NCI-H2196 treated with DMSO at 0.1 percent for 48 hours (cell line): Measurements from ENCODE around the gene RTN4R.

Source experiments
- DNase-seq: peaks from one replicate; lab custom pipeline; 2025; ENCODE audit not compliant: unreplicated experiment; lab: John Stamatoyannopoulos, UW

Gene RTN4R

GRCh38 chr22:20231514-20232236 is 36.4 kb downstream of the RTN4R start:
- no peak for DNase-seq

DNA sequence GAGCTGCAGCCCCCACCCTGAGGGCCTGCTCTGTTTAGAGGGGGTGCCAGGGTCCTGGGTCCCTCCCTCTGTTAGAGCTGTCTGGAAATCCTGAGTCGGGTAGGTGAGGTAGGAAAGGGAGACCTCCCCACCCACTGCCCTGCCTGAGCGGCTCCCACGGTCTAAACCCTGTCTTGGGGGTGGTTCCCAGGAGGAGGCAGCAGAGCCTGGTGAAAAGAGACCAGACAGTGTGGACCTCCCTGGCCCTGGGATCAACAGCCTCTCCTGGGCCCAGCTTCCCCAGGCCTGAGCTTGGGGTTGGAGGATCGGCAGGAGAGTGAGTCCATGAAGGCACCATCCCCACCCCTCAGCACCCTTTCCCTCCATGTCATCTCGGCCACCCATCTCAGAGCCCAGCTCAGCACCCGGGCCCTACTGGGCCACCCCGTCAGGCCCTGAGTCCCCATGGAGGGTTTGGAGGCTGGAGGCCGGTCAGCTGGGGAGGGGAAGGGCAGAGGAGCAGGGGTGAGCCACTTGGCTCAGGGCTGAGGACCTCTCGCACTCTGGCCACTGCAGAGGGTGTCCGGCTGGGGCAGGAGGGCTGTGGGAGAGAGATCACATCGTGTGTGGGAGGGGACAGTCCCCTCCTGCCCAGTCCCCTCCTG is 37.2 kb downstream of the RTN4R start:
- DNase-seq: no peak

- DNase-seq: no peak
Observed at GRCh38 chr22:20229916-20230775, 38.0 kb downstream of the RTN4R start.

DNA sequence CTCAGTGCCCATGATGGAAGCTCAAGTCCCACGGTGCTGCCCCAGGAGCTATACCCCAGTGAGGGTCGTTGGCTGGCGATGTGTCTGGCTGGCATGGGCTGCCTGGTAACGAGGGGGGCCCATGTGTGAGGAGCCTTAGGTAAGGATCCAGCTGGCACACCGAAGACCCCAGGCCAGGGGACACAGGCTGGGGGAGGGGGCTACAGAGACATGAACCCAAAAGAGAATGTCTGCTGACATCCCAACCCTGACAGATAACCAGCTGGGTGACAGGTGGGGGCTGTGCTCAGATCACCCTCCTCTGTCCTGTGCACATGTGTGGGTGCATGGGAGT is 39.2 kb downstream of the RTN4R start:
- DNase-seq: no peak

GRCh38 chr22:20228055-20228938 is 39.8 kb downstream of the RTN4R start:
- DNase-seq: no peak

DNA sequence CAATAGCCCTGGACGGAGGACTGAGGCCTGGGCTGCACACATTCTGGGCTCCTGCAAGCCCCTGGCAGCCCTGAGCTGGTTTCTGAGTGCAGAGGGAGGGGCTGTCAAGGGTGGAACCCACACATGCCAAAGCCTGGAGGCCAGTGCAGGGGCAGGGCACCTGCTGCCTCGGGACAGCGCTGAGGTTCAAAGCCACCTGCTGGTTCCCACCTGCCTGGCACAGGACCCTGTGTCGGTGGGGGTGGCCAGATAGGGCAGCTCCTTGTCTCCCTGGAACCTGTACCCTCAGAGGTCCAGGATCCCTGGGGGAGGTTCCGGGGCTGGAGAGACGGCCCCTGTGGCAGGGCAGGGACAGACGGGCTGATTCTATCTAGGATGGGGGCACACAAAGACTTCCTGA is 40.8 kb downstream of the RTN4R start:
- DNase-seq: no peak

GRCh38 chr22:20226760-20227350 is 41.3 kb downstream of the RTN4R start:
- DNase-seq: no peak

DNA sequence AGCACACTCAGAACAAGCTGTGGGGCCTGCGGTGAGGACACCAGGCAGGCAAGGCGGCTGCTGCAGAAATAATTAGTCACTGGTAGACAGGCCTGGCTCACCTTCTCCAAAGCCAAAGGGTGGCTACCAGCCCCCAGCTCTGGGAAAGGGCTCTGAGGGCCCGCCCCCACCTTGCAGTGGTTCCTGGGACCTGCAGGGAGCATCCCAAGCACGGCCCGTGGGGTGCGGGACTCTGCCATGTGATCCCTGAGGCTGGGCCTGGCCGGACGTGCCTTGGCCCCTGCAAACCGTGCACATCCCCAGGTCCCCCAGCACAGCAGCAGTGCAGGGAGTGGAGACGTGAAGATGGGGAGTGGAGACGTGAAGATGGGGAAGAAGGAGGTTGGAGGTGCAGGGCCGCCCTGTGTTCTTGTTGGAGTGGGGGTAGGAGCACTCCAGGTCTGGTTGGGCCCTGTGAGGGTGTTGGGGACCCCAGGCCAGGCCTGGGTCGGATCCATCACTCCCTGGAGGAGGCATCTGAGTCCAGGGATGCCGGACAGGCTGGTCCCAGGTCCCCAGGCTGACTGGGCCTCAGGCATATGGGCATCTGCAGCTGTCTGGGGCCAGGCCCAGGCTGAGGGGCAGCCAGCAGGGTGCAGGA is 41.9 kb downstream of the RTN4R start:
- DNase-seq: no peak

DNA sequence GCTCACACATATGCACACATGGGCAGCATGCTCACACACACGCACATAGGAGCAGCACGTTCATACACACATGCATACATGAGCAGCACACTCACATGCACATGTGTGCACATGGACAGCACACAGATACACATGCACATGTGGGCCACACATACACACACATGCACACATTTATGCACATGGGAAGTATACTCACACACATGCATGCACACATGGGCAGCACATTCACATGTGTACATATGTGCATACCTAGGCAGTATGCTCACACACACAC is 42.5 kb downstream of the RTN4R start:
- no peak for DNase-seq

DNA sequence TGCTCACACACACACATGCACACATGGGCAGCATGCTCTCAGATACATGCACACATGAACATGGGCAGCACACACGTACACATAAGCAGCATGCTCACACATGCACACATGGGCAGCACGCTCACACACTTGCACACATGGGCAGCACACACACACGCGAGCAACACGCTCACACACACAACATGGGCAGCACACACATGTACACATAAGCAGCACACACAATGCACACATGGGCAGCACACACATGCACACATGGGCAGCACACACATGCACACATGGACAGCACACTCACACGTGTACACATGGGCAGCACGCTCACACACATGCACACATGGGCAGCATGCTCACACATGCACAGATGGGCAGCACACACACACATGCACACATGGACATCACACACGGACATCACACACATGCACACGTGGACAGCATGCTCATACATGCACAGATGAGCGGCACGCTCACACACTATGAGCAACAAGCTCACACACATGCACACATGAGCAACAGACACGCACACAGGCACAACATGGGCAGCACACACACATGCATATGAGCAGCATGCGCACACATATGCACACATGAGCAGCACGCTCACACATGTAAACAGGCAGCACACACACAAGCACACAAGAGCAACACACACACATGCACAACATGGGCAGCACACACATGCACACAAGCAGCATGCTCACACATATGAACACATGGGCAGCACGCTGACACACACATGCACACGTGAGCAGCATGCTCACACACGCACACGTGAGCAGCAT is 43.0 kb downstream of the RTN4R start:
- DNase-seq: no peak

DNA sequence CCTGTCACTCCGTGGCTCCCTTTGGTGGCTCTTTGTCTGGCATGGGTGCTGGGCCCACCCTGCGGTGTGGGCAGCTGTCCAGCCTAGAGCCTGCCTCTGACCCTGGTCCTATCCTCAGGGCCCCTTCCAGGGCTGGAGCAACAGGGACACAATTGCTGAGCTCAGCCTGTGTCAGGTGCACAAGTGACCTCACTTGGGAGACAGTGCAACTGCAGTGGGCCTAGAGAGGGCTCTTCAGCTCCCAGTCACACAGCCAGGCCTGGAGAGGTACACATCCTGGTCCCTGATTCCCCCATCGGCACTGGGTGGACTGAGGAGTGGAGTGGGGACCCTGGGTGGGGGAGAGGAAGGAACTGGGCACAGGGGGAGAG is 43.9 kb downstream of the RTN4R start:
- DNase-seq: no peak

GRCh38 chr22:20223421-20224255 is 44.5 kb downstream of the RTN4R start:
- no peak for DNase-seq

GRCh38 chr22:20222764-20223420 is 45.2 kb downstream of the RTN4R start:
- DNase-seq: no peak

DNA sequence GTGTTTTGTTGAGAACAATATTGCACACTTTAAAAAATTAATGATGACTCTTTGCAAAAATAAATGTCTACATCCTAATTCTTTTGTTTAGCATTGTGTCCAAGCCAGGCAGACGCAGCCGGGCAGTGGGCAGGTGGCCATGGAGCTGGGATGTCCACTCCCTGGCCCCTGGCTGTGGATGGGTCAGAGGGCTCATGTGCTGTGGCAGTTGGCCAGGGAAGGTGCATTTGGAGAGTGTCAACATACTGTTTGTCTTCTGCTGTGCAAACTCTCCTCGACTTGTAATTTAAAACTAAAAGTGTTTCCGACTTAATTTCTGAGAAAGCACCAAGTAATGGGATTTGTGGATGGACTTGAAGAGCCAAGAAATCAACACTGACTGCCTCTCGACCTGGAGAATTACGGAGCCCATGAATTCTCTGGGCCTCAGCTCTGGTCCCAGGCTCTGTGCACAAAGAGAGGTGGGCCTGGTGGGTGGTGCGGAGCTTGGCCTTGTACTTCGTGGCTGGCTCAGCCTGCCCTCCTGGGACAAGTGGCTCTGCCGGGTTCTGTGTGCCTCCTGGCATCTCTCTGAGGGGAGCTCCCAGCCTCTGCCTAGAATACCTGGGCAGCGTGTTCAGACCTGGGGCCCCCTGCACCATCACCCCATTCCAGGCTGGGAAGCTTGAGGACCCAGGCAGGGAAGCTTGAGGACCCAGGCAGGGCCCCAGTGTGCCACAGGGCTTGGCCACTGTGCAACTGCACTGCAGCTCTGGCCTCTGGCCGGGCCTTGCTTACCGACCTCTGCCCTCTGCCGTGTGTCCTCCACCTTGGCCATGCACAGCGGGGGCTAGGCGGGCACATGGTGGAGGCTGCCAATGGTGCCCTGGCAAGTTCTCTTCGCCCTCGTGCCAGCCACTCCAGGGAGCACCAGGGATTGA is 46.4 kb downstream of the RTN4R start:
- DNase-seq: peak; percentile 4

GRCh38 chr22:20220629-20221026 is 47.5 kb downstream of the RTN4R start:
- no peak for DNase-seq

DNA sequence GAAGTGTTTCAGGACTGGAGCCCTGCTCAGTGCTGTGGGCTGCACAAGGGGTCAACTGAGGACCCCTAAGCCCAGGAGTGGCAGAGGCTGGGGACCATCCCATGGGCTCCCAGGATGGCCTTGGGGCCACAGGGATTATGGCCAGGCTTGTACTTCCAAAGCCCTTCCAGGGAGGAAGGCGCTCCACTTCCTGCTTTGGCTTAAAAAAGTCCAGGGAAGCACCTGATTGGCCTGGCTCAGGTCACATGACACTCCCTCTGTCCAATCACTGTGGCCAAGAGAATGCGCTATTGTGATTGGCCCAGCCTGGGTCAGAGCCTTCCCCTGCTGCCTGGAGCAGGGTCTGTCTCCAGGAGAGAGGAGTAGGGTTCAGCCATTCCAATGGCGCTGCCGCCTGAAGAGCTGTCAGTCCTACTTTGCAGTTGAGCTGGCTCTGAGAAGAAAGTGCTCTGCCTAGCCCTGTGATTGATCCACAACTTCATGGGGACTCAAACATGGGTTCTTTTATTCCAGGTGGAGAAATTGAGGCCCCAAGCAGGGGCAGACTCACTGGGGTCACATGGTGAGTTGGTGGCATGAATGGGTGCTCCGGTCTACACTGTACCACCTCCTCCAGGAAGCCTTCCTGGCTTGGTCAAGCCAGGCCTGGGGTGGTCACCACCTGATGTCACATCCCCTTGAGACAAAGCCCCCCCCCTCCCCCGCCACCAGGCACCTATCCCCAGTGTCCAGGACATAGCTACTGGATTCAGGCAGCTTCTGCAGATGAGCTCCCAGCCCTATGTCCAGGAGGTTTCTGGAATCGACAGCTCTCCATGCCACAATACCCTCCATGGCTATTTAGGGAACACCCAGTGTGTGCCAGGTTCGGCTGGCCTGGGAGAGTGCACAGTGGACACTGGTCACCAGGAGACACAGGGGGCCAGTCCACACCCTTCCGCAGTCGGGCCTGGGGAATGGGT is 48.2 kb downstream of the RTN4R start:
- no peak for DNase-seq
